ENCODE data around the gene CCSER2.
A peak's percentile ranks its signal among the peaks of the same experiment; 100 is the strongest.
"Not testable (repeated sequence)": the region's sequence is repeated elsewhere in the genome, so short reads cannot be mapped to it uniquely, and the experiment has no call there.

The CCSER2 gene

DNA sequence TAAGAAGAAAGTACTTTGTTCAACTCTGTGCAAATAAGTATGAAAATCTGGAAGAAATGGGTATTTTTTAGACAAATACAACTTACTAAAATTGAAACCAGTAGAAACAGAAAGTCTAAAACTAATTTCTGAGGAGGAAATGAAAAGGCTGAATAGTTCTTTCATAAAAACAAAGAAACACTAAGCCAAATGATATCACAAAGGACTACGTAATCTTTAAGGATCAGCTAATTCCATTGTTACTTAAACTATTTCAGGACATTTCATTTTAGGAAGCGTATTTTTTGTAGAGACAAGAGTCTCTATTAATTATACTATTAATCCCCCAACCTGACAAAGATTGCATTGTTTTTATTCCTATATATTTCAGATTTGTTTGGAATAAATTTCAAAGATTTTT lies 11.2 kb upstream of the CCSER2 start:
- no peak for DNase-seq

DNA sequence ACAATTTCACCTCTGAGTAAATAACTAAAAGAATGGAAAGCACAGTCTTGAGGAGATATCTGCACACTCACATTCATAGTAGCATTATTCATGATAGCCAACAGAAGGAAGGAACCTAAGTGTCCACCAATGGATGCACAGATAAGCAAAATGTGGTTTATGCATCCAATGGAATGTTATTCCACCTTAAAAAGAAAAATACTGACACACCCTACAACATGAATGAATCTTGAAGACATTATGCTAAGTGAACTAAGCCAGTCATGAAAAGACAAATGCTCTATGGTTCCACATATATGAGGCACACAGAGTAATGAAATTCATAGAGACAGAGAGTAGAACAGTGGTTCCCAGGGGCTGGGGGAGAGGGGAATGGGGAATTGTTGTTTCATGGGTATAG lies 6.5 kb upstream of the CCSER2 start:
- DNase-seq: no peak

DNA sequence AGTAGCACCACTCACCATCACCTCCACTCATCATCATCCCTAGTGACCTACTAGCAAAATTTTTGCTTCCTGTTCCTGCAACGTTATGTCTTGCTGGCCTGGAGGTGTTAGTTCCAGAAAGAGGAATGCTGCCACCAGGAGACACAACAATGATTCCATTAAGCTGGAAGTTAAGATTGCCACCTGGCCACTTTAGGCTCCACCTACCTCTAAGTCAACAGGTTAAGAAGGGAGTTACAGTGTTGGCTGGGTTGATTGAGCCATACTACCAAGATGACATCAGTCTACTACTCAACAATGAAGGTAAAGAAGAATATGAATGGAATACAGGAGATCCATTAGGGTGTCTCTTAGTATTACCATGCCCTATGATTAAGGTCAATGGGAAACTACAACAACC lies 4.8 kb upstream of the CCSER2 start:
- not testable (repeated sequence) for DNase-seq

DNA sequence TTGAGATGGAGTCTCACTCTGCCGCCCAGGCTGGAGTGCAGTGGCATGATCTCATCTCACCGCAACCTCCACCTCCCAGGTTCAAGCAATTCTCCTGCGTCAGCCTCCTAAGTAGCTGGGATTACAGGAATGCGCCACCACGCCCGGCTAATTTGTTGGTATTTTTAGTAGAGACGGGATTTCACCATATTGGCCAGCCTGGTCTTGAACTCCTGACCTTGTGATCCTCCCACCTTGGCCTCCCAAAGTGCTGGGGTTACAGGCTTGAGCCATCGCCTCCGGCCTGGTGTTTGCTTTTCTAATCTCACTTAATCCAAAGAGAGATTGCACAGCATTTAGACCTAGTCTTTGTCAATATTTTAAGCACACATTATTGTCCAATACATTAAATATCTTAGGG lies 1.4 kb upstream of the CCSER2 start:
- not testable (repeated sequence) for DNase-seq

DNA sequence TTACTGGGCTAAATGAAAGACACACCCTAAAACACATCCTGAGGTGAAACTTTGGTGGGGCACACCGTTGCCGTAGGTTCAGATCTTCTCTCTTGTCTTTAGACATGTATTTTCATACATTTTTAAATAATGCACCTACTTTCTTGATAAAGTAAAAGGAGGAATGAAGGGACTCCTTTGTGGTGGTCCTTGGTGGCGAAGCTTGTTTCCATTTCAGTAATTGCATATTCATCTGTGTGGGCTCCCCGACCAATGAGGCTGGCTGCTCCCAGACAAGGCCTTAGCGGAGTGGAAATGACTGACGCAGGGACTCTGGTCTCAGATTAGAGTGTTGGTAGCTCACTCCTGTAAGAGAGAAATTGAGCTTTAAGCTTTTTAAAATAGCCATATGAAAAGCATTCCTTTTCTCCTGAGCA lies 815 bp downstream of the CCSER2 start:
- peak; percentile 1 for DNase-seq

DNA sequence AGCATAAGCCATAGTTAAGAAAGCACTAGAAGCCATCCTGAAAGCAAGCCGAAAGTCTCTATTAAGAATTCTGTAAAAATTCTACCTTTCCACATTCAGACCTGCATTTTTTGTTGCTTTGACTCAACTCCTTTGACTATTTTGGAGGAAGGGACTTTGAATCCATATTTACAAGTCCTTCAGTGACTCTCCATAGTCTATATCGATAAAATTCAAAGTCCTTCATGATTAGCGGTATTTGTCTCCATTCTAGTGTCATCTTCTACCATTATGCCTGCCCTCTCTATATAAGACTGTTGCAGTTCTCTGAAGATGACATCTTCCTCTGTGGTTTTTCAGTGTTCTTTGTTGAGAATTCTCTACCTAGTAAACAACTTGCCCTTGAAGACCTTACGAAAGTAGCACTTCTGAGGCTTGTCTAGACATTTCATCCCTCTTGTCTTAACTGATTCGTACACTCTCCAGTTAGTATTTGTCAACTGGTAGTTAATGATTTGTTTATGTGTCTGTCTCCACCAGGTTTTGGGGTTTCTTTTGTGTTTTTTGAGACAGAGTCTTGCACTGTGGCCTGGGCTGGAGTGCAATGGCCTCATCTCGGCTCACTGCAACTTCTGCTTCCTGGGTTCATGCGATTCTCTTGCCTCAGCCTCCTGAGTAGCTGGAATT lies 1.7 kb downstream of the CCSER2 start:
- no peak for DNase-seq

DNA sequence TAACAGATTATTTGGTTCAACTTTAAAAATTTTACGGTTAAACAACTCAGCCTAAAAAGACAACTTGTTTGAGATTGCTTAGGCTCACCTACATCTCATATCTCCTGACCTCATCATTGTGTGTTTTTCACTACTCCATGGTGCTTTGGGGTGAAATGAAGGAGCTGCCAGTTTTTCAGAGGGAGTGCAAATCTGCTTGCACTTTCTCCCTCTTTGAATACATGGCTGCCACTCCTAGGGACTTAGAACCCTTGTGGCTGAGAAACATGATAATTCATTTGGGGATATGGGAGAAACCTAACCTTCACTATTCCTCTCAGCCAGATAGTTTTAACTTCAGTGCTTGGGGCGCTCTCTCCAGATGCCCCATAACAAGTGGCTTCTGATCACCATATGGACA lies 2.7 kb downstream of the CCSER2 start:
- no peak for DNase-seq

DNA sequence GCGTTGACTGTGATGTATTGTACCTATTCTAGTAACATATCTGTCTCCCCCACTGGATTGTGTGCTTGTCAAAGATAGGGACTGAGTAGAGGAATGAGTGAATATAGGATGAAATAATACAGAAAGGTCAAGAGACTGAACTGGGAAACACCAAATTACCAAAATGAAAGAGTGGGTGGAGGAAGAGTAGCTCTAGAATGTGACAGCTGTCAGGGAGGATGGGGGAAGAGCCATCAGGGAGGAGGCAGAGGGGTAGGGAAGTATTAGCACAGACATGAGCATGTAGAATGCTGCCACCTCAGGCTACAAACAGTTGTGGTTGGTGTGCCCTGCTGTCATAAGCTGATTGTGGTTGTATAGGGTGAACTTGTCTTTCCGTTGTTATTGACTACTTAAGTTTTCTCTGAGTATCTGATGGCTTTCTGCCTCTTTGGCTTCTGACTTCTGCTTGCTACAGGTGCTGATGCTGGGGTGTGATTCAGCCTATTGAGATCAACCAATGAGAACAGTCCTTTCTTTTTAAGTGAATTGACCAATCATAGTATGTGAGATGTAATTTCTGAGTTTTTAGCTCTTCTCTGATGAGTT lies 5.6 kb downstream of the CCSER2 start:
- no peak for DNase-seq

DNA sequence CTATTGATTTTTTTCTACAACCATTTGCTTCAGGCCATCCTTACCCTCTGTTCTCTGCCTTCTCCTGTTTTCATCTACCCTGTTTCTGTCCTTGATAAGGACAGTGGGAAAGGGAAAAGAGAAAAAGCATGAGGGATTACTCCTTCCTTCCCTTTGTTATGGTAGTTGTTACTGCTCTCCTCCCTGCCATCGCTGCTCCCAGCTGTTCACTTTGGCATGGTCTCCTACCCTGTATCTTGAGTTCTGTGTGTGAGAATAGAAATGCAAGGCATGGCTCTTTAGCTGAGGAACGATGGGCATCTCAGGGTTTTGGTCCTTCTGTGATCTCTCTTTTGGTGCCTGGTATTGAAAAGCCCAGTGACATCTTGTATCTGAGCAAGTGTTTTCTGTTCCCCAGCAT lies 6.4 kb downstream of the CCSER2 start:
- no peak for DNase-seq

DNA sequence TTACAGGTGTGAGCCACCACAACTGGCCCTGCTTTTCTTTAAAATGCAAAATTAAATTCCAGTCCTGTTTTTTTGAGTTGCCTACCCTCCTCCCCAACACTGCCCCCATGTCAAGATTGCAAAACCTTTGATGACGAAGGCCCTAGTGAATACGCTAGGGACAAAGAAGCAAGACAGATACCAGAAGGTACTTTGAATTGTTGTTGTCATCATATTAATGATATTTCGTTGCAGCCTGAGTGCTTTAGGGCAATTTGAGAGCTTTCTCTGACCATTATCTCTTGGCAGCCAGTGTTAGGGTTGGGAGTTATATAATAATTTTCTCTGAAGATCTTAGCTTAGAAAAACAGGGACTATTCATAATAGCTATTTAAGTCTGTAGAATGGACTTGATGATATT lies 7.1 kb downstream of the CCSER2 start:
- no peak for DNase-seq

DNA sequence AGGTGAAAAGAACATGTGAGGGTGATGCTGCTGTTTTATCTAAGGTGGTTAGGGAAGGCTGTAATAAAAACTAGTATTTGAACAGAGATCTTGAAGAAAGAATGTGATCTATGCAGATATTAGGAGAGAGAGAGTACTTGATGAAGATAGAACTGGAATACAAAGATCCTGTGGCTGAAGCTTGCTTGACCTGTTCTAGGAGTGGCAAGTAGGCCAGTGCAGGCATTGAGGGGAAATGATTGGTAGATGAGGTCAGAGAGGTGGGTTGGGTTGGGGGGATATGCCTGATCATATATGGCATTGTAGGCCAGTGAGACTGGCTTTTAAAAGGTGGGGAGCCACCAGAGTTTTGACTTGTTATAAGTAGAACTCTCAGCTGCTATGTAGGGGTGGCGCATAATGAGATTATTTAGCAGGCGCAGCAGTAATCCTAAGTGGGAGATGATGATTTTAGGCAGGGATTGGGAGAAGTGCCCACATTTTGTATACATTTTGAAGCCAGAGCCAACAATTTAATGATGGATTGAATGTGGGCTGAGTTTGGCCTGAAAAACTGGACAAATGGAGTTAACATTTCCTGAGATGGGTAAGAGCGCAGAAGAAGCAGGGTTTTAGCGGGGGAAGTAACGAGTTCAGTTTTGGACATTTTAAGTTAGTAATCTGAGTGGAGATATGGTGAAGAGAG lies 8.2 kb downstream of the CCSER2 start:
- DNase-seq: no peak

DNA sequence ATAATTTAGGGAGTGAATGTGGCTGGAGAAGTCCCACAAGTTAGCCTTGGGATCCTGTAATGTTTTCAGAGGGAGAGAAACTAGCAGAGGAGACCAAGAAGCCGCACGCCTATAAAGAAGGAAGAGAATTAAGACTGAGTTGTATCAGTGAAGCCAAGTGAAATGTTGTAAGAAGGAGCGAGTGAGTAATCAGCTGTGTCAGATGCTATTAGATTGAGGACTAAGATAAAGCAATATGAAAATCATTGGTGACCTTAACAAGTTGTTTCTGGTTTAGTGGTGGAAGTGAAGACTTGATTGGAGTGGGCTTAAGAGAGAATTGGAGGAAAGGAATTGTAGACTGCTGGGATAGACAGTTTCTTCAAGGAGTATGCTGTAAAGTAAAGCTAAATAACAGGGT lies 8.8 kb downstream of the CCSER2 start:
- no peak for DNase-seq

DNA sequence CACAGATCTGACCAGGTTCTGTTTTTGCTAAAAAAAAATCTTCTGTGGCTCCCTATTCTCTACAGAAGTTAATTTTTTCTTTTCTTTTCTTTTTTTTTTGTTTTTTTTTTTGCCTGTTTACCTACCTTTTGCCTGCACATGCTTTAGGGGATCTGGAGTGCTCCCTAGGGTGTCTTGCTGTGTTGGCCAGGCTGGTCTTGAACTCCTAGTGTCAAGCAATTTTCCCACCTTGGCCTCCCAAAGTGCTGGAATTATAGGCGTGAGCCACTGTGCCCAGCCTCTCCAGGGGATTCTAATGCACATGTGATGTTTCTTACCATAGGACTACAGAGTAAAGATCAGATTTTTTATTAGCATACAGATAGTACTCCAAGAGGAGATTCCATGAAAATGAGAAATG lies 10.6 kb downstream of the CCSER2 start:
- no peak for DNase-seq

DNA sequence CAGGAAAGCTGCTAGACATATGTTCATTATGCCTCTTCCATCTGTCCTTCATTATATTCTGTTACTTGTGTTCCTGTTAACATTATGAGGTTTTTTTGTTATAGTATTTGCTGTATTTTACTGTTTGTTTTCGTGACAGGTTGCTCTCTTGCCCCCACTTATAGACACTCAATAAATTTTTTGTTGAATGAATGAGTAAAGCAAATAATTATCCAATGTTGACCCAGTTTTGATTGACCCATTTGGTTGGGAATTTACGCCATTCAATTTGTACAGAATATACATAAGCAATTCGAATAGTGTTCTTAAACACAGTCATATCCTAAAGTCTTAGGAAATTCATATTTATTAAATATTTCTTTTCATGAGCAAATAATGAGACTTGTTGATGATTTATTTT lies 11.8 kb downstream of the CCSER2 start:
- no peak for DNase-seq

DNA sequence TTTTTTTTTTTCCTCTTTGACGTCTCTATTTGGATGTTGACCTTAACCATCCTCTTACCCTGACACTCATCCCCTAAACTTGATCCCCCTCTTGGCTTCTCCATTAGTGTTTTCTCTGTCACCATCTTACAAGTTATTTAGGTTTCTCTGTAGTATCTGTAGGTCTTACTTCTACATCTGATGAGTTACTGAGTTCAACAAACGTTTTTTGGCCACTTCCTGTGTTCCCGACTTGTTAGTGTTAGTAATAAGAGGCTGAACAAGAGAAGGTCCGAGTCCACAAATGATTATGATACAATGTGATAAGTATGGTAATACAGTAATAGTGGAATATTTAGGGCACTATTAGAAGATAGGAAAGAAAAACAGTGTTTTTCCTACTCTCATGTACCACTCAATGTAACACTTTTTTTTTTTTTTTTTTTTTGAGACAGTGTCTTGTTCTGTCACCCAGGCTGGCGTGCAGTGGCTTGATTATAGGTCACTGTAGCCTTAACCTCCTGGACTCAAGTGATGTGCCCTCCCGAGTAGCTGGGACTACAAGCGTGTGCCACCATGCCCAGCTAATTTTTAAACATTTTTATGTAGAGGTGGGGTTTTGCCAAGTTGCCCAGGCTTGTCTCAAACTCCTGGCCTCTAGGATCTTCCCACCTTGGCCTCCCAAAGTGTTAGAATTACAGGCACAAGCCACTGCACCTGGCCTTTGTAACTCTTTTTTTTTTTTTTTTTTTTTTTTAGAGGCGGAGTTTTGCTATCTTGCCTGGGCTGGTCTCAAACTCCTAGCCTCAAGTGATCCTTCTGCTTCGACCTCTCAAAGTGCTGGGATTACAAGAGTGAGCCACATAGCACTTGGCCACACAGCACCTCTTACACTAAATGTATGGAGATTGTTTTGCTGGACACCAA lies 12.5 kb downstream of the CCSER2 start:
- DNase-seq: no peak

DNA sequence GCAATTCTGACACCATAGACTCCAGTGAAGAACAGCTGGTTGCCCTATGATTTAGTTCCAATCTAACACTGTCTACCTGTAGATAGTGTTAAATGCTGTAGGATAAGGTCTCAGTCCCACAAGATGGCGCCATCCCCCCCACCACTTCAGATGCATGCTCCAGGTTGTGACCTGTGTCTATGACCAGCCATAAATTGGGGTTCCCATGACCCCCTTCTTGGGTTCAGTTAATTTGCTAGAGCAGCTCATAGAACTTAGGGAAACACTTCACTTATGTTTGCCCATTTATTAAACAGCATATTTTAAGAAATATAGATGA lies 13.1 kb downstream of the CCSER2 start:
- DNase-seq: no peak

DNA sequence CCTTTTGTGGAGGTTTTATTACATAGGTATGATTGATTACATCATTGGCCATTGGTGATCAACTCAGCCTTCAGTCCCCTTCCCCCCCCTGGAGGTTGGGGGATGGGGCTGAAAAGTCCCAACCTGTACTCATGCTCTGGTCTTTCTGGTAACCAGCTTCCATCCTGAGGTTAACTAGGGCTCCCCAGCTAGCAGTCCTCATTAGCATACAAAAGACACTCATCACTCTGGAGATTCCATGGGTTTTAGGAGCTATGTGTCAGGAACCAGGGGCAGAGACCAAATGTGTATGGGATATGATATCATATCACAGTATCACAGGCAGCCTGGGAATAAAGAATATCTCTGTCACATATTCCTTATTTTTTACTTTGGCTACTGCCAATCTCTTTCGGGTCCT lies 13.6 kb downstream of the CCSER2 start:
- no peak for DNase-seq

DNA sequence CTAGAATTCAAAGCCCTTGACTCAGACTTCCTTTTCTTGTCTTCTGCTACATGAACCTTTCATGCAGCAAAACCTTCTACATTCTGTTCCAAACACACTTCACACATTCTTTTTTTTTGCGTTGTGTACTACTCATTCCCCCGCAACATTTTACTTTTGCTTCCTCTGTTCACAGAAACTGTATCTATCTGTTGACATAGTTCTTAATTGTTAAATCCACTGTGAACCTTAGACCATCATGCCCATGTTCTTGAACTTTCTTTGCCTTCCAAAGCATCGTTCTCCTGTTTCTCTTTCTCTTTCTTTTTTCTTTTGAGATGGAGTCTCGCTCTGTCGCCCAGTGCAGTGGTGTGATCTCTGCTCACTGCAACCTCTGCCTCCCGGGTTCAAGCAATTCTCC lies 14.2 kb downstream of the CCSER2 start:
- no peak for DNase-seq

DNA sequence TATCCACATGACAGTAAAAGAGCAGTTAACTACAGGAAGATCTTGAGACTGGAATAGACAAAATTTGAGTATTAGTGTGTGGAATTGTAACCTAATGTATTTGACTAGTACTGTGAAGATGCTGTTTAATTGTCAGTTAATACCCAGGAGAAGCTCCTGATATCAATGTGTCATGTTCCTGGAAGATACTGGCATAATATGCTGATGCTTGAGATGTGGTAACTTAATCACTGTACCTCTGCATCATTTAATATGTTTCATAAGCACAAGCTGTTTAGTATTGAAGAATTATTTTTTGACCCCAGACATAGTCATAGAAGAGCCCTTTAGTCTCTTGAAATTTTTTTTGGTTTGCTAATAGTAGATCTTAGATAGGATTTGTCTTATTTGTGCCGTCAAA lies 15.4 kb downstream of the CCSER2 start:
- DNase-seq: no peak

DNA sequence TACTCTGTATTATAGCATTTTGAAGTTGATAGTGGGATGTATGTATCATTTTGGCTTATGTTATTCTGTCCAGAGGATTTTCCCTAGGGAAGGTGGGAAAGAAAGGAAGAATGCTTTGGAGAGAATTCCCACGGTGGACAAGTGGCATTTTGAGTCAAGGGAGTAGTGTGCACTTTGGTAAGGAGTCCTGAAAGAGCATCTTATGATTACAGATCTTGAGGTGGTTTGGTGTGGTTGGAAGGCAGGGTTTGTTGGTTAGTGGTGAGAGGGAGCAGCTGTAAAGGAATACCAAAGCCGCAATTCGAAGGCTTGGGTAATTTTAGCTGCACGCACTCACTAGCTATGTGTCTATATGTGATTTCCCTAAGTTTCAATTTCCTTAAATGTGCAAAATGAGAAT lies 16.1 kb downstream of the CCSER2 start:
- DNase-seq: no peak

DNA sequence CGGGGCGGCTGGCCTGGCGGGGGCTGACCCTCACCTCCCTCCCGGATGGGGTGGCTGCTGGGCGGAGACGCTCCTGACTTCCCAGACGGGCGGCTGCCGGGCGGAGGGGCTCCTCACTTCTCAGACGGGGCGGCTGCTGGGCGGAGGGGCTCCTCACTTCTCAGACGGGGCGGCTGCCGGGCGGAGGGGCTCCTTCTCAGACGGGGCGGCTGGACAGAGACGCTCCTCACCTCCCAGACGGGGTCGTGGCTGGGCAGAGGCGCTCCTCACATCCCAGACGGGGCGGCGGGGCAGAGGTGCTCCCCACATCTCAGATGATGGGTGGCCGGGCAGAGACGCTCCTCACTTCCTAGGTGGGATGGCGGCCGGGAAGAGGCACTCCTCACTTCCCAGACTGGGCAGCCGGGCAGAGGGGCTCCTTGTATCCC lies 19.2 kb downstream of the CCSER2 start:
- not testable (repeated sequence) for DNase-seq

DNA sequence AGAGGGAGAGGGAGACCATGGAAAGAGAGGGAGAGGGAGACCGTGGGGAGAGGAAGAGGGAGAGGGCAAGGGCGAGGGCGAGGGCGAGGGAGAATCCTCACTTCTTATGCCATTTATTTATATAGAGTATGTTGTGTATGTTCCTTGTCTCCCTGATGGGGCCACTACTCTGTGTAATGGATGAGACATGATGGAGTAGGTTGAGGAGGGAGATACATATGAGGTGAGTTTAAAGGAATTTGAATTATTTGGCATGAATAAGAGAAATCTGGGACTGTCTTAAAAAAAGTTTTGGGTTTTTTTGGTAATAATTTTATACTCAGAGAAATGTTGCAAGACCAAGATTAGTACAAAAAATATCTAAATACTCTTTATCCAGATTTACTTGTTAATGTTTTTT lies 20.1 kb downstream of the CCSER2 start:
- no peak for DNase-seq

DNA sequence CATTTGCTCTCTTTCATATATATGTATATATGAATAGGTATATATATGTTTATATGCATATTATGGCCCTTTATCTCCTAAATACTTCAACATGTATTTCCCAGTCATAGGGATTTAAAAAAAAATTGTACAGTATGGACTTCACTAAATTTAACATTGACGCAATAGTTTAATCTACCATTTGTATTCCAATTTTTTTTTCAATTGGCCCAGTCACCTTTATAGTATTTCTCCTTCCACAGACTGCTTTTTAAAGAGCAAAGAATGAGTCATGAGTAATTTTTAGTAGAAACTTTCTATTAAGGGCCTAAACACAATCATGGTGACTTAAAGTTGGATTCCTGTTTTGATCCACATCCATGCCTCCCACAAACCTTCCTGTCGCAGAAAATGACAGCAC lies 20.5 kb downstream of the CCSER2 start:
- no peak for DNase-seq

Measured in NCI-H1436 (cell line).